HAP-1 (cell line): Measurements from ENCODE around the gene DNMT3A.

ENCODE experiments used
- DNase-seq, 2 experiments: peaks; one replicate each; pipeline ENCODE4 v3.0.0-alpha.2; 2016 to 2020; ENCODE audit warnings: low spot score in 2 of 2
- H3K27me3 ChIP-seq: fragments of 250-450 bp; sonication (Bioruptor Pico); 2 replicates; pipeline ENCODE4 v1.5.1; 2020; ENCODE audit warnings: low read depth, mild to moderate bottlenecking, moderate library complexity
- H3K36me3 ChIP-seq: fragments of 250-450 bp; sonication (Bioruptor Pico); replicated peaks from 2 replicates; pipeline ENCODE4 v1.5.1; 2020; ENCODE audit warnings: mild to moderate bottlenecking
- H3K4me1 ChIP-seq: fragments of 250-450 bp; sonication (Bioruptor Pico); 2 replicates; pipeline ENCODE4 v1.5.1; 2020; ENCODE audit warnings: mild to moderate bottlenecking
- H3K4me3 ChIP-seq: fragments of 250-450 bp; sonication (Bioruptor Pico); 2 replicates; pipeline ENCODE4 v1.5.1; 2020; ENCODE audit warnings: mild to moderate bottlenecking, moderate library complexity
- H3K9me3 ChIP-seq: fragments of 250-450 bp; sonication (Bioruptor Pico); 2 replicates; pipeline ENCODE4 v1.5.1; 2020; ENCODE audit warnings: mild to moderate bottlenecking, moderate library complexity
- in situ Hi-C: fragments of 300-500 bp; cut with MboI; formaldehyde crosslinking; loops from 3 replicates; pipeline ENCODE4 v1.14.3; 2020; ENCODE audit warnings: low sequenced_read_pairs, inconsistent platforms, mixed read lengths

Gene DNMT3A

GRCh38 chr2:25341753-25342371 is at the start of gene DNMT3A:
DNMT3A (minus strand) TSS chr2:25341925; CDS start chr2:25313984, 27,941 bp downstream.
- H3K36me3 ChIP-seq = no peaks in the 10 kb centered on the region
- in situ Hi-C loops = no loop called here
- peak; percentile 55 to 80 for DNase-seq

GRCh38 chr2:25389161-25389560 is 47.4 kb upstream of the DNMT3A start:
- H3K4me1 ChIP-seq = no peaks in the 10 kb centered on the region
- in situ Hi-C loops = no loop called here
- H3K36me3 ChIP-seq = no peaks in the 10 kb centered on the region; the same call in 1 of the 2 replicates
- DNase-seq = no peak
- H3K4me3 ChIP-seq = no peak overlapping the region
- H3K9me3 ChIP-seq = no peaks in the 10 kb centered on the region
- no peaks in the 10 kb centered on the region for H3K27me3 ChIP-seq

More at GRCh38 chr2:25341753-25342371, at the start of gene DNMT3A:
- Histone ChIP-seq H3K9me3 (no peaks in the 10 kb centered on the region), H3K4me3 (peak within 1 kb of the TSS; percentile 38), H3K4me1 (peaks cover 8% of the 10 kb centered on the region), H3K27me3 (no peaks in the 10 kb centered on the region)

GRCh38 chr2:25388491-25388890 is 46.8 kb upstream of the DNMT3A start:
- Histone ChIP-seq H3K4me3 (no peak overlapping the region), H3K27me3 (no peaks in the 10 kb centered on the region), H3K4me1 (no peaks in the 10 kb centered on the region), H3K9me3 (no peaks in the 10 kb centered on the region), H3K36me3 (no peaks in the 10 kb centered on the region; the same call in 1 of the 2 replicates)
- in situ Hi-C loops = no loop called here
- DNase-seq = no peak

DNA sequence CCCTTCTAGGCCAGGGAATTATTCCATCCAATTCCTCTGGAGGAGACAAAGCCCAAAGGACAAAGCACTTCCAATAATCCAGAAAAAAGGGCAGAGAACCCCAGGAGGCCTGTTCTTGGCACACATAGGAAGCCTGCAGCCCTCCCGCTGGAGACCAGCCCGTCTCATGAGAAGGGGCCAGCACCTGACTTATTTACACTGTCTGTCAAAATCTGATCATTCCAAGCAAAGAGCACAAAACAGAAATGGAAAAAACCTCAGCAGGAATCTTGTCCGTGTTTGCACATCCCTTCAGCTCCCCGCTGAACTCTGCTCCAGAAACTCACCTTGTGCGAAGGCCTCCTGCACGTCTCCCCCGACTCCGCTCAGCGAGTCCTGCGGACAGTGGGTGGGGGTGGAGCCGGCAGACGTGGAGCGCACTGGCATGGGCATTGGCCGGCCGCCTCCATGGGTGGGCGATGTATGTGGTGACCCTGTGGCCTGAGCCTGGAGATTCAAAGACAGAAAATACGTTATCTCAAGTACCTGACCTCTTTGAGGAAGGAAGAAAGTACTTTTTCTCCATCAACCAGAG is 46.2 kb upstream of the DNMT3A start:
- Histone ChIP-seq H3K9me3 (no peaks in the 10 kb centered on the region), H3K4me3 (no peak overlapping the region), H3K36me3 (no peaks in the 10 kb centered on the region; the same call in 1 of the 2 replicates), H3K4me1 (no peaks in the 10 kb centered on the region), H3K27me3 (no peaks in the 10 kb centered on the region)
- in situ Hi-C loops = no loop called here
- no peak for DNase-seq

DNA sequence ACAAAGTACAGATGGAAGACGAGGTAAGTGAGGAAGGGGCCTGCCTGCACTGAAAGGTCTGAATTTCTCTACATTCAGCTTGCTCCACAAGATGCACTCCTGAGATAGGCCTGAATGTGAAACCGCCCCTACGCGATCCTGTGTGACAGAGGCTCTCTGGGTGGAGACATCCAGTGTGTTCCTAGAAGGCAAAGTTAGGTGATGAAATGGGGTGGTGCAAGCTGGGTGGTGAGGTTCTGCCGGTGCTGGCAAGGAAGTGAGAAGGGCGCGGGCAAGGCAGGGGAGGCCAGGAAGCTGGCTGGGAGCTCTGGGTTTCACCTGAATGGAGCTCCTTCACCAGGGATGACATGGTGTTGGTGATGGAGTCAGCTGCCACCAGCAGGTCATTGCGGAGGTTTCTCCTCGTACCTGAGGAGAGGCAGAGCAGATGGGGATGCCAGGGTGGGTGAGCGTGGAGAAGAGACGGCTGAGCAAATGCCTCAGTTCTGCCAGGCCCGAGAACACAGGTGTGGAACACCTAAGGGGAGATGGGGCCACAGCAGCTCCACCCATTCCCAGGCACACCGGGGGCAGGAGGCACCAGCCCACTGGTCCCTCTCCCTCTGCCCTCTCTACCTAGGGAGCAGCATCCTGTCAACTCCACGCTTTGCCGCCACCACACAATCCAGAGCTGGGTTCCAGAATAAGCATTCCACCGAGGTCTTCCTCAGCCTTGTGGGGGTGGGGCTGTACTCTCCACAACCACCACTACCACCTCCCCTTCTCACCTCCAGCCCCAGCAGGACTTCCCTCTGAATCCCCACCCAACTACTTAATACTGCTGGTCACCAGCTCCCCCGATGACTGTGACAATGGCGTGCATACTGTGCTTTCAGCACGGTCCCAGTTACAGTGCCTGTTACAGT is 45.5 kb upstream of the DNMT3A start:
- H3K9me3 ChIP-seq = no peaks in the 10 kb centered on the region
- no peaks in the 10 kb centered on the region for H3K4me1 ChIP-seq
- H3K4me3 ChIP-seq = no peak overlapping the region
- no peaks in the 10 kb centered on the region; the same call in 1 of the 2 replicates for H3K36me3 ChIP-seq
- no peaks in the 10 kb centered on the region for H3K27me3 ChIP-seq
- in situ Hi-C loops = no loop called here
- DNase-seq = no peak

- H3K9me3 ChIP-seq = no peaks in the 10 kb centered on the region
- H3K4me1 ChIP-seq = no peaks in the 10 kb centered on the region
- no peaks in the 10 kb centered on the region for H3K27me3 ChIP-seq
- no peaks in the 10 kb centered on the region; the same call in 1 of the 2 replicates for H3K36me3 ChIP-seq
- in situ Hi-C loops = no loop called here
- no peak overlapping the region for H3K4me3 ChIP-seq
- DNase-seq = no peak
These were observed 44.2 kb upstream of the DNMT3A start for GRCh38 chr2:25385910-25386309.

DNA sequence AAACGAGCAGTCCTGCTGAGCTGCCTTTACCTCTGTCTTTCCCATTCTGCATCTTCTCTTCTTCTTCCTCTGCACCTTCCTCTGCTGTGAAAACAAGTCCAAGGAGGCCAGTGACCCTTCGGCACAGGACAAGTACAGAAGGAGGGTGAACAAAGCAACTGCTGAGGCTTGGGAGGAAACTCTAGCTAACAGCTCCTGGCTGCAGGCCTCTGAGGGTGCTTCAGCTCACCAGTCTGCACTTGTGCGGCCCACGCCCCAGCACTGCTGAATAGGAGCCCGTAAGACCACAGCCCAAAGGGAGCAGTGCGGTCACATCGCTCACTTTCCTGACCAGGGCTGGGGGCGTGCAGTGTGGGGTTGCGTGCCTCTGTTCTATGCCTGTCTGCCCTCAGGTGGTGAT is 42.1 kb upstream of the DNMT3A start:
- Histone ChIP-seq H3K9me3 (no peaks in the 10 kb centered on the region), H3K36me3 (no peaks in the 10 kb centered on the region; the same call in 1 of the 2 replicates), H3K4me1 (no peaks in the 10 kb centered on the region), H3K27me3 (no peaks in the 10 kb centered on the region), H3K4me3 (no peak overlapping the region)
- DNase-seq = no peak
- in situ Hi-C loops = no loop called here

- Histone ChIP-seq H3K4me3 (no peak overlapping the region), H3K4me1 (peaks cover 6% of the 10 kb centered on the region), H3K36me3 (no peaks in the 10 kb centered on the region; the same call in 1 of the 2 replicates), H3K9me3 (no peaks in the 10 kb centered on the region), H3K27me3 (no peaks in the 10 kb centered on the region)
- no peak for DNase-seq
- in situ Hi-C loops = no loop called here
These were observed 39.8 kb upstream of the DNMT3A start for GRCh38 chr2:25381502-25381901.

DNA sequence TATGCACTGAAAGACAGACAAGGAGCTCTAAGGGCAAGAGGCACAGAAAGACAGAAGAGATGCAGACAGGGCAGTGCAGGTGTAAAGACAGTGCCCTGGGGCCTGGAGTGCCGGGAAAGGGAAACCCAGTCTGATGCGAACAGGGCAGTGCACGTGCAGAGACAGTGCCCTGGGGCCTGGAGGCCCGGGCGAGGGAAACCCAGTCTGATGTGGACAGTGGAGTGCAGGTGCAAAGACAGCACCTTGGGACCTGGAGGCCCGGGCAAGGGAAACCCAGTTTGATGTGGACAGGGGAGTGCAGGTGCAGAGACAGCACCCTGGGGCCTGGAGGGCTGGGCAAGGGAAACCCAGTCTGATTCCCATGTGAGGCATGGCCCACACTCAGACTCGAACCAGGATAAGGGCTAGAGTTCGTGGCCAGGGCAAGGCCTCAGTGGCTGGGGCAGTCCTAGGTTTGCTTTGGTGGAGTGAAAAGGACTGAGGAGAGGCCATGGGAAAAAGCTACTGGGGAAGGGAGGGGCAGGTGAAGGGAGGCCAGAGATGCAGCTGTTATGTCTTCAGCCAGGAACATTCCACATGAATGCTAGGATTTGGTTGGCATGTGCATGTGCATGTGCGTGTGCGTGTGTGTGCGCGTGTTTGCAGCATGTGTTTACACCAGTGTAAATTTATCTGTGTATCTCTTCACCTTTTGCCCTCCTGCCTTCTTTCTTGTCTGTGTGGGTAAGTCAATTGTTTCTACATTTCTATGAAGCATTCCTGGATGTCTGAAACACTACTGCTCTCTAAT is 39.1 kb upstream of the DNMT3A start:
- Histone ChIP-seq H3K9me3 (no peaks in the 10 kb centered on the region), H3K4me1 (peaks cover 9% of the 10 kb centered on the region), H3K27me3 (no peaks in the 10 kb centered on the region), H3K36me3 (no peaks in the 10 kb centered on the region; the same call in 1 of the 2 replicates), H3K4me3 (no peak overlapping the region)
- peak in 1 of 2 experiments; percentile 5 for DNase-seq
- in situ Hi-C loops = no loop called here

DNA sequence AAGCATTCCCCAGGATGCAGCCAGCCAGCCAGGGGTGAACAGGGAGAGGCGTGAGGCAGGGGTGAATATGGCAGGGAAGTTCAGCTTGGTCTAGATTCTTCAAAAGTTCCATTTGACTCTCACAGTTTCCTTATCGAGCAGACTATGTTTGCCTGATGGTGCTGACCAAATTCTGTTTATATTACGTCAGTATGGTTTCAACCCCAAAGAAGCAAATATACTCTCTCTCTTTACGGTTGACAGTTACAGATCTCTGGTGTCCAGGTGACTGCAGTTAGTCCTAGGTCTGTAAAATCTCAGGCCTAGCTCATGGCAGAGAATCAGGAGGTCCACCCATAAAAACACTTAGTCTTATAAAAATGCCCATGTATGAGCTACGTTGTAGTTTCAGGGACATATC is 38.3 kb upstream of the DNMT3A start:
- no peak for DNase-seq
- Histone ChIP-seq H3K9me3 (no peaks in the 10 kb centered on the region), H3K4me1 (peaks cover 9% of the 10 kb centered on the region), H3K4me3 (no peak overlapping the region), H3K27me3 (no peaks in the 10 kb centered on the region), H3K36me3 (no peaks in the 10 kb centered on the region)
- in situ Hi-C loops = no loop called here

DNA sequence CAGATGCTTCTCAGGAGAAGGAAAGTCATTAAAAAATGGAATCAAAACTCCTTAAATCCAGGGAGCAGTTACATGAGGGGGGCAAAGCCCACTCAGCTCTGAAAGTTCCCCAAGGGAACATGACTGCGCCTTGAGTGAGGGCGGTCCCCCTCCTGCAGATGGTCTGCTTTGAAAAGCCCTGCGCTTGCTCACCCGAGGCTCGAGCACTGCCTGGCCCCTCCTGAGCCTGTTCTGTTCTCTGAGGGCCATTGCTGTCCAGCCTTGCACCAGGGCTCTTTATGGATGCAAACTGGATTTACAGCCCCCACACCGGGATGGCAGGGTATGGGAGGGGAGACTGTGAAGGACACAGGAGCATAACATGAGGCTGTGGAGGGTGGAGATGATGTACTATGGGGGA is 37.8 kb upstream of the DNMT3A start:
- H3K4me3 ChIP-seq = no peak overlapping the region
- no peaks in the 10 kb centered on the region for H3K9me3 ChIP-seq
- in situ Hi-C loops = no loop called here
- H3K4me1 ChIP-seq = peaks cover 9% of the 10 kb centered on the region
- no peaks in the 10 kb centered on the region for H3K27me3 ChIP-seq
- DNase-seq = peak in 1 of 2 experiments; percentile 5
- H3K36me3 ChIP-seq = no peaks in the 10 kb centered on the region

DNA sequence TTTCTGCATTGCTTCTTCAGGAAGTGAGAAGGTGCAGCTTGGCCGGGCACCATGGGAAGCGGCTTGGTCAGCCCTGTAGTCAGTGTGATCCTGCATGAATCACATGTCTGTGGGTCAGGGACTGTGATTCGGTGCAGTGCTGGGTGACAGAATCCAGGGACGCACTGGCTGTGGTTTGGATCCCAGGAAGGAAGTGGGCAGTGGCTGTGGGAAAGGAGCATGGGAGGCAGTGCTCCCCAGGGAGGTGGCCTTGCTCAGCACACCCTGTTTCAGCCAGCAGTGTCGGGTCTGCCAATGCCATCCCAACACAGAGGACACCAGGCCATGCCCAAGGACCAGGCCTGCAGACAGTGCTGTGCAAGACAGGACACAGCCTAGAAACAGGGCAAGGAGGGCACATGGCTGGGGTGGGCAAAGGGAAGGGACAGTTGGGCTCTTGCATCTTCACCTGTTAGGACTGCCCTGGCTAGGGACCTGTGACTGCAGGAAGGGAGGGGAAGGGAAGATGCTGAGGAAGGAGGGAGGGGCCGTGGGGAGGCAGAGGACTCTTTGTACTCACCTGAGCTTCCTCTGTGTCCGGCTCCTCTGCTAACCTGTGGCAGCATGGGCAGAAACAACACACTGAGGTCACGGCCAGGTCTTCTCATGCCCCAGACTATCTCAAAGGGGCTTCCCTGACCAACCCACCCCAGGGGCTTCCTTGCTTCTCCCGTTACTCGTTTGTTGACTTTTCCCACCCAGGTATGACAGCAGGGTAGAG is 37.2 kb upstream of the DNMT3A start:
- H3K27me3 ChIP-seq = no peaks in the 10 kb centered on the region
- H3K9me3 ChIP-seq = no peaks in the 10 kb centered on the region
- peaks cover 9% of the 10 kb centered on the region for H3K4me1 ChIP-seq
- no peak for DNase-seq
- no peak overlapping the region for H3K4me3 ChIP-seq
- in situ Hi-C loops = no loop called here
- H3K36me3 ChIP-seq = no peaks in the 10 kb centered on the region
